SK-N-SH (cell line): ENCODE results near the gene ARHGAP23. TPM values are rescaled to one million over a fixed set of nuclear protein-coding genes. Genes with fewer than 3 reads are reported as not detected.

Experiments used
- CTCF ChIA-PET: fragments of 300-600, 350-600 bp; formaldehyde crosslinking; extraction: SDS; loops from one replicate; lab custom pipeline; 2021; lab: Yijun Ruan, JAX
- POLR2A ChIA-PET: fragments of 350-600 bp; sonication (Branson Sonifier 250); formaldehyde crosslinking; extraction: SDS; loops from one replicate; lab custom pipeline; 2020; ENCODE audit warnings: antibody characterized with exemption, inconsistent platforms; lab: Yijun Ruan, JAX
- DNase-seq: peaks from one replicate; pipeline ENCODE4 v3.0.0; 2012
- H2AFZ ChIP-seq: fragments of 200-600 bp; sonication (generic); 2 replicates; pipeline ENCODE4 v1.8.1; 2016; ENCODE audit warnings: antibody characterized with exemption, mild to moderate bottlenecking, low read depth
- H3F3A ChIP-seq: fragments of 200-600 bp; sonication (generic); replicated peaks from 2 replicates; pipeline ENCODE3; 2016; ENCODE audit warnings: antibody characterized with exemption, mild to moderate bottlenecking; ENCODE audit not compliant: insufficient read depth
- H3K27ac ChIP-seq, 2 experiments: fragments of 200-500 bp in 1 of 2; fragments of 200-600 bp in 1 of 2; sonication (Bioruptor generic) in 1 of 2; sonication (generic), shearing (Covaris generic) in 1 of 2; 2 replicates each; pipeline versions ENCODE4 v1.5.1 to v1.6.1; 2014 to 2016; ENCODE audit warnings: low read depth in 2 of 2, inconsistent platforms in 1 of 2, low read length in 1 of 2, mild to moderate bottlenecking in 1 of 2, mixed read lengths in 1 of 2
- H3K27me3 ChIP-seq: fragments of 200-600 bp; sonication (generic), shearing (Covaris generic); 2 replicates; pipeline ENCODE4 v1.6.1; 2016; ENCODE audit warnings: mixed run types; ENCODE audit not compliant: insufficient read depth
- H3K36me3 ChIP-seq, 2 experiments: fragments of 200-500 bp in 1 of 2; fragments of 200-600 bp in 1 of 2; sonication (Bioruptor generic) in 1 of 2; sonication (generic) in 1 of 2; replicated peaks in 1 of 2; 2 replicates each; pipeline versions ENCODE3 to v1.5.1; 2014 to 2016; ENCODE audit warnings: low read length in 1 of 2, mild to moderate bottlenecking in 1 of 2; ENCODE audit not compliant: insufficient read depth in 2 of 2, control insufficient read depth in 1 of 2
- H3K4me1 ChIP-seq, 2 experiments: fragments of 200-500 bp in 1 of 2; fragments of 200-600 bp in 1 of 2; sonication (Bioruptor generic) in 1 of 2; sonication (generic), shearing (Covaris generic) in 1 of 2; 2 replicates each; pipeline versions ENCODE4 v1.5.1 to v1.6.1; 2014 to 2016; ENCODE audit warnings: low read depth in 1 of 2, low read length in 1 of 2, mixed run types in 1 of 2; ENCODE audit not compliant: insufficient read depth in 2 of 2, control insufficient read depth in 1 of 2
- H3K4me2 ChIP-seq: fragments of 200-600 bp; sonication (generic), shearing (Covaris generic); 2 replicates; pipeline ENCODE4 v1.6.1; 2017; ENCODE audit warnings: mixed run types
- H3K4me3 ChIP-seq, 2 experiments: fragments of 200-500 bp in 1 of 2; fragments of 200-600 bp in 1 of 2; sonication (Bioruptor generic) in 1 of 2; sonication (generic), shearing (Covaris generic) in 1 of 2; 2 replicates each; pipeline versions ENCODE4 v1.5.1 to v1.8.1; 2014 to 2016; ENCODE audit warnings: low read depth in 2 of 2, inconsistent platforms in 1 of 2, low read length in 1 of 2, mild to moderate bottlenecking in 1 of 2, mixed read lengths in 1 of 2, moderate library complexity in 1 of 2
- H3K79me2 ChIP-seq: fragments of 200-600 bp; sonication (generic); 2 replicates; pipeline ENCODE4 v1.8.1; 2017; ENCODE audit warnings: mild to moderate bottlenecking; ENCODE audit not compliant: insufficient read depth
- H3K9ac ChIP-seq: fragments of 200-600 bp; sonication (generic); 2 replicates; pipeline ENCODE4 v1.6.1; 2017; ENCODE audit warnings: mixed run types
- H3K9me2 ChIP-seq: fragments of 200-600 bp; sonication (generic); 2 replicates; pipeline ENCODE4 v1.6.1; 2017; ENCODE audit warnings: mixed run types
- H3K9me3 ChIP-seq: fragments of 200-600 bp; sonication (generic); 2 replicates; pipeline ENCODE4 v1.6.1; 2017; ENCODE audit warnings: mixed run types, mild to moderate bottlenecking, moderate library complexity
- H4K20me1 ChIP-seq: fragments of 200-600 bp; sonication (generic); 2 replicates; pipeline ENCODE4 v1.6.1; 2017; ENCODE audit warnings: mild to moderate bottlenecking, mixed run types; ENCODE audit not compliant: insufficient read depth
- CHD2 ChIP-seq: fragments of 150-350 bp; IDR thresholded peaks from 2 replicates; pipeline ENCODE4 v1.6.1; 2018; ENCODE audit warnings: low read length; ENCODE audit not compliant: partially characterized antibody
- EP300 ChIP-seq, 2 experiments: IDR thresholded peaks; 2 replicates each; pipeline versions ENCODE4 v1.4.0 to v1.6.1; 2012; ENCODE audit warnings: borderline replicate concordance in 1 of 2, low read depth in 1 of 2, low read length in 1 of 2
- EZH2phosphoT487 ChIP-seq: fragments of 200-600 bp; sonication (generic); IDR thresholded peaks from 2 replicates; pipeline ENCODE4 v1.6.1; 2017; ENCODE audit warnings: low read depth, mixed run types, mild to moderate bottlenecking, antibody characterized with exemption, moderate library complexity, borderline replicate concordance
- FOXM1 ChIP-seq: IDR thresholded peaks from 2 replicates; pipeline ENCODE4 v1.4.0; 2012; ENCODE audit warnings: low read depth, mild to moderate bottlenecking
- JUND ChIP-seq: IDR thresholded peaks from 2 replicates; pipeline ENCODE4 v1.4.0; 2012
- MXI1 ChIP-seq: IDR thresholded peaks from 2 replicates; pipeline ENCODE4 v1.6.1; 2012; ENCODE audit warnings: mild to moderate bottlenecking, low read depth, low read length, improper control_type of control experiment
- NRF1 ChIP-seq: IDR thresholded peaks from 2 replicates; pipeline ENCODE4 v1.6.1; 2012; ENCODE audit warnings: low read depth, mild to moderate bottlenecking, low read length
- PBX3 ChIP-seq: IDR thresholded peaks from 2 replicates; pipeline ENCODE4; 2012
- POLR2AphosphoS5 ChIP-seq: IDR thresholded peaks from 2 replicates; pipeline ENCODE4 v1.6.1; 2012; ENCODE audit warnings: low read depth, low read length
- RAD21 ChIP-seq: IDR thresholded peaks from 2 replicates; pipeline ENCODE4 v1.6.1; 2012; ENCODE audit warnings: mild to moderate bottlenecking, low read length
- RFX5 ChIP-seq: IDR thresholded peaks from 2 replicates; pipeline ENCODE4 v1.6.1; 2012; ENCODE audit warnings: mild to moderate bottlenecking, improper control_type of control experiment, low read length
- SMC3 ChIP-seq: IDR thresholded peaks from 2 replicates; pipeline ENCODE4 v1.6.1; 2012; ENCODE audit warnings: low read depth, low read length, improper control_type of control experiment
- TAF1 ChIP-seq: IDR thresholded peaks from 2 replicates; pipeline ENCODE4 v1.6.1; 2012; ENCODE audit warnings: low read depth, mild to moderate bottlenecking, low read length, moderate library complexity, borderline replicate concordance
- TCF12 ChIP-seq: IDR thresholded peaks from 2 replicates; pipeline ENCODE4 v1.4.0; 2012
- USF1 ChIP-seq: IDR thresholded peaks from 2 replicates; pipeline ENCODE4 v1.4.0; 2012; ENCODE audit warnings: low read depth, borderline replicate concordance
- USF2 ChIP-seq: fragments of 150-350 bp; IDR thresholded peaks from 2 replicates; pipeline ENCODE4 v1.6.1; 2017; ENCODE audit warnings: antibody characterized with exemption, low read length, low read depth, borderline replicate concordance
- ZBTB33 ChIP-seq: IDR thresholded peaks from 2 replicates; pipeline ENCODE4 v1.4.0; 2012; ENCODE audit warnings: low read depth, borderline replicate concordance
- WGBS: methylation state at CpG from one replicate; pipeline ENCODE4 v1.1.6; 2017; ENCODE audit warnings: low lambda C conversion rate; 5-methylcytosine and 5-hydroxymethylcytosine counted together
- polyA plus RNA-seq, 3 experiments: library from polyadenylated mRNA; depleted of rRNA; stranded (reverse); fragments of >200 nt; gene quantifications; 2 replicates each; pipeline ENCODE4 v1.2.3, GENCODE V29; 2012

ARHGAP23 gene
- polyA plus RNA-seq, 1 of the 3 experiments (the other 2 are of a cell fraction), result 19.2 TPM

- H3K9ac ChIP-seq, result no peak overlapping the region
- no peaks in the 10 kb centered on the region for H3K36me3 ChIP-seq
- CTCF ChIA-PET, result interaction anchor here (0.7 to 16.7 kb wide), 7 partner anchors 8 to 358 kb away, joined by 3 to 423 read pairs (median 3); partner anchors contain the start of genes GPR179 and SOCS7
- no peaks in the 10 kb centered on the region for H3F3A ChIP-seq
- TF ChIP-seq USF2 (no peak), EP300 (IDR thresholded peaks at IDR 0.05; ENCODE audit: borderline replicate concordance in 1 of 2, low read depth in 1 of 2, low read length in 1 of 2) (no peak), NRF1 (no peak), RAD21 (no peak), TAF1 (no peak), CHD2 (no peak), JUND (no peak), POLR2AphosphoS5 (no peak), USF1 (no peak), EZH2phosphoT487 (no peak), ZBTB33 (no peak), RFX5 (no peak), SMC3 (no peak), TCF12 (no peak), FOXM1 (no peak), PBX3 (no peak), MXI1 (no peak)
- TF ChIP-seq, all 33 proteins: peak for 0
- Histone ChIP-seq H3K27me3 (no peaks in the 10 kb centered on the region), H3K4me2 (no peak overlapping the region), H2AFZ (no peak overlapping the region), H3K9me2 (no peaks in the 10 kb centered on the region), H4K20me1 (no peaks in the 10 kb centered on the region), H3K27ac (no peak overlapping the region), H3K79me2 (no peaks in the 10 kb centered on the region), H3K4me1 (peaks cover 13 to 73% of the 10 kb centered on the region in 2 experiments; a peak in 3 of 4 replicates), H3K4me3 (no peak overlapping the region), H3K9me3 (no peaks in the 10 kb centered on the region)
- no peak for DNase-seq
- POLR2A ChIA-PET, result interaction anchor here (0.7 kb wide), 1 partner anchor 46 kb away, joined by 3 read pairs; no protein-coding TSS in a partner anchor
- WGBS, result 92% methylated on average over 6 of the region's 7 CpGs
These were observed 10.1 kb upstream of the ARHGAP23 start for GRCh38 chr17:38418062-38418692.
